HCT116 (cell line): Measurements from ENCODE around the gene MEGF6. TPM values are rescaled to one million over a fixed set of nuclear protein-coding genes. Genes with fewer than 3 reads are reported as not detected.

Experiments used
- ATAC-seq: fragments of 200-7000 bp; cut with Tn5 transposase; 2 replicates; pipeline ENCODE4 v1.9.1; 2020; ENCODE audit warnings: mild to moderate bottlenecking, moderate library complexity
- BruUV-seq: library from RNA; stranded (reverse); fragments of 400-500 nt; replicated peaks from 2 replicates; lab custom pipeline; 2021; lab: Mats Ljungman, UMichigan
- CTCF ChIA-PET: fragments of 300-600 bp; sonication (Branson Sonifier 250); formaldehyde crosslinking; loops from one replicate; lab custom pipeline; 2021; ENCODE audit warnings: antibody characterized with exemption; lab: Charles Lee
- POLR2A ChIA-PET: fragments of 300-600, 350-600 bp; sonication (Branson Sonifier 250); formaldehyde crosslinking; loops from one replicate; lab custom pipeline; 2021; ENCODE audit warnings: antibody characterized with exemption; lab: Charles Lee
- RAD21 ChIA-PET, 2 experiments: fragments of 300-600 bp; sonication (Branson Sonifier 250); formaldehyde crosslinking; loops; one replicate each; lab custom pipeline; 2023; ENCODE audit warnings: low total read pairs in 2 of 2; ENCODE audit not compliant: uncharacterized antibody in 2 of 2, unreplicated experiment in 2 of 2, low non-redundant PET in 1 of 2; lab: Charles Lee
- DNase-seq: peaks from one replicate; pipeline ENCODE4 v3.0.0-alpha.2; 2010; ENCODE audit warnings: low read depth, low spot score
- H2AFZ ChIP-seq: fragments of 200-600 bp; shearing (Covaris generic), sonication (generic); 2 replicates; pipeline ENCODE4 v1.6.1; 2017; ENCODE audit warnings: low read depth, mixed run types, mixed read lengths, antibody characterized with exemption, low read length; ENCODE audit not compliant: poor library complexity, severe bottlenecking
- H3K27ac ChIP-seq: 2 replicates; pipeline ENCODE4 v1.5.1; 2012; ENCODE audit warnings: low read depth, low read length
- H3K27me3 ChIP-seq: fragments of 200-600 bp; sonication (generic); 2 replicates; pipeline ENCODE4 v1.6.1; 2016; ENCODE audit warnings: mixed run types, low read length, mixed read lengths; ENCODE audit not compliant: insufficient read depth
- H3K36me3 ChIP-seq, 2 experiments: fragments of 200-500 bp in 1 of 2; fragments of 200-600 bp in 1 of 2; sonication (Bioruptor generic) in 1 of 2; sonication (generic) in 1 of 2; 2 replicates each; pipeline versions ENCODE4 v1.5.1 to v1.6.1; 2014 to 2016; ENCODE audit warnings: low read length in 2 of 2, inconsistent platforms in 1 of 2, mixed read lengths in 1 of 2, mixed run types in 1 of 2; ENCODE audit not compliant: insufficient read depth in 2 of 2, control insufficient read depth in 1 of 2
- H3K4me1 ChIP-seq, 2 experiments: fragments of 200-600 bp in 1 of 2; sonication (generic) in 1 of 2; 2 replicates each; pipeline versions ENCODE4 v1.5.1 to v1.6.1; 2012 to 2017; ENCODE audit warnings: low read length in 2 of 2, inconsistent platforms in 1 of 2, mild to moderate bottlenecking in 1 of 2, mixed read lengths in 1 of 2, mixed run types in 1 of 2, moderate library complexity in 1 of 2; ENCODE audit not compliant: insufficient read depth in 2 of 2, control insufficient read depth in 1 of 2
- H3K4me2 ChIP-seq: fragments of 200-600 bp; sonication (generic); 2 replicates; pipeline ENCODE4 v1.6.1; 2017; ENCODE audit warnings: mixed run types, low read length, mixed read lengths
- H3K4me3 ChIP-seq, 2 experiments: fragments of 200-600 bp in 1 of 2; sonication (generic) in 1 of 2; replicated peaks in 1 of 2; 2 replicates each; pipeline ENCODE4 v1.5.1; 2011 to 2016; ENCODE audit warnings: low read length in 2 of 2, control low read depth in 1 of 2, low read depth in 1 of 2, mild to moderate bottlenecking in 1 of 2, mixed read lengths in 1 of 2, mixed run types in 1 of 2
- H3K79me2 ChIP-seq: fragments of 200-600 bp; sonication (generic); 2 replicates; pipeline ENCODE4 v1.6.1; 2017; ENCODE audit warnings: mild to moderate bottlenecking, mixed run types, low read length, moderate library complexity, mixed read lengths; ENCODE audit not compliant: insufficient read depth
- H3K9ac ChIP-seq: fragments of 200-600 bp; sonication (generic); 2 replicates; pipeline ENCODE4 v1.6.1; 2016; ENCODE audit warnings: low read length, mixed read lengths
- H3K9me2 ChIP-seq: fragments of 200-600 bp; sonication (generic), shearing (Covaris generic); 2 replicates; pipeline ENCODE4 v1.6.1; 2017; ENCODE audit warnings: mixed run types, mild to moderate bottlenecking, moderate library complexity; ENCODE audit not compliant: insufficient read depth
- H3K9me3 ChIP-seq, 2 experiments: fragments of 200-500 bp in 1 of 2; fragments of 200-600 bp in 1 of 2; sonication (Bioruptor generic) in 1 of 2; sonication (generic) in 1 of 2; 2 replicates each; pipeline ENCODE4 v1.6.1; 2014 to 2017; ENCODE audit warnings: low read length in 2 of 2, mixed read lengths in 2 of 2, inconsistent platforms in 1 of 2, low read depth in 1 of 2, mild to moderate bottlenecking in 1 of 2, mixed run types in 1 of 2, moderate library complexity in 1 of 2; ENCODE audit not compliant: control insufficient read depth in 1 of 2, insufficient read depth in 1 of 2
- H4K20me1 ChIP-seq: fragments of 200-600 bp; sonication (generic), shearing (Covaris generic); 2 replicates; pipeline ENCODE4 v1.6.1; 2017; ENCODE audit warnings: mixed run types, mild to moderate bottlenecking, moderate library complexity; ENCODE audit not compliant: insufficient read depth
- CTCF ChIP-seq, 3 experiments: fragments of 200-600 bp in 1 of 3; sonication (generic) in 1 of 3; IDR thresholded peaks in 2 of 3; conservative IDR thresholded peaks in 1 of 3; 2 replicates each; pipeline ENCODE4 v1.5.1; 2012 to 2017; ENCODE audit warnings: low read depth in 2 of 3, low read length in 2 of 3, antibody characterized with exemption in 1 of 3, borderline replicate concordance in 1 of 3, control low read depth in 1 of 3, mild to moderate bottlenecking in 1 of 3, mixed read lengths in 1 of 3, mixed run types in 1 of 3, moderate library complexity in 1 of 3; ENCODE audit not compliant: insufficient read depth in 1 of 3
- EGR1 ChIP-seq: IDR thresholded peaks from 2 replicates; pipeline ENCODE4 v1.6.1; 2012; ENCODE audit warnings: low read depth
- ELF1 ChIP-seq: IDR thresholded peaks from 2 replicates; pipeline ENCODE4 v1.6.1; 2012; ENCODE audit warnings: low read depth, borderline replicate concordance
- EZH2 ChIP-seq: fragments of 200-600 bp; sonication (generic); IDR thresholded peaks from 2 replicates; pipeline ENCODE4 v1.6.1; 2017; ENCODE audit warnings: antibody characterized with exemption, mixed run types
- FOSL1 ChIP-seq: IDR thresholded peaks from 2 replicates; pipeline ENCODE4 v1.6.1; 2012; ENCODE audit warnings: low read depth
- MAX ChIP-seq: IDR thresholded peaks from 2 replicates; pipeline ENCODE4 v1.6.1; 2012
- POLR2A ChIP-seq: IDR thresholded peaks from 2 replicates; pipeline ENCODE4 v1.7.0; 2011; ENCODE audit warnings: borderline replicate concordance; ENCODE audit not compliant: insufficient read depth, insufficient read length; ENCODE audit errors: extremely low read depth
- POLR2AphosphoS5 ChIP-seq: IDR thresholded peaks from 2 replicates; pipeline ENCODE4 v1.6.1; 2011; ENCODE audit warnings: mild to moderate bottlenecking, low read depth, low read length, moderate library complexity
- REST ChIP-seq: IDR thresholded peaks from 2 replicates; pipeline ENCODE4 v1.6.1; 2012; ENCODE audit warnings: low read depth
- SRF ChIP-seq: IDR thresholded peaks from 2 replicates; pipeline ENCODE4 v1.6.1; 2012; ENCODE audit warnings: low read depth
- TCF7L2 ChIP-seq: IDR thresholded peaks from 2 replicates; pipeline ENCODE4 v1.7.0; 2011; ENCODE audit warnings: borderline replicate concordance, inconsistent platforms; ENCODE audit not compliant: insufficient read depth, insufficient read length; ENCODE audit errors: extremely low read depth
- YY1 ChIP-seq: IDR thresholded peaks from 2 replicates; pipeline ENCODE4 v1.6.1; 2011; ENCODE audit warnings: low read length, low read depth, moderate library complexity, mild to moderate bottlenecking; ENCODE audit not compliant: insufficient replicate concordance; ENCODE audit errors: extremely low read depth
- ZBTB33 ChIP-seq: IDR thresholded peaks from 2 replicates; pipeline ENCODE4 v1.6.1; 2011; ENCODE audit warnings: mild to moderate bottlenecking, low read length, moderate library complexity; ENCODE audit not compliant: insufficient replicate concordance; ENCODE audit errors: extremely low read depth
- ZFX ChIP-seq: fragments of 450-650 bp; IDR thresholded peaks from 2 replicates; pipeline ENCODE4 v1.6.1; 2017
- ZNF274 ChIP-seq: fragments of 200-500 bp; sonication (Bioruptor generic); IDR thresholded peaks from 2 replicates; pipeline ENCODE4 v1.6.1; 2014; ENCODE audit warnings: mild to moderate bottlenecking, low read depth, low read length, inconsistent platforms
- intact Hi-C: fragments of 100-400 bp; cut with micrococcal nuclease; formaldehyde crosslinking; loops from 2 replicates; pipeline ENCODE4 v1.10.0; 2022
- total RNA-seq: library from RNA; stranded (reverse); gene quantifications from one replicate; pipeline ENCODE4 v1.2.1, GENCODE V29; 2021; ENCODE audit not compliant: unreplicated experiment

The MEGF6 gene
- total RNA-seq, 1 experiment from 2014 or later = 47.6 TPM

DNA sequence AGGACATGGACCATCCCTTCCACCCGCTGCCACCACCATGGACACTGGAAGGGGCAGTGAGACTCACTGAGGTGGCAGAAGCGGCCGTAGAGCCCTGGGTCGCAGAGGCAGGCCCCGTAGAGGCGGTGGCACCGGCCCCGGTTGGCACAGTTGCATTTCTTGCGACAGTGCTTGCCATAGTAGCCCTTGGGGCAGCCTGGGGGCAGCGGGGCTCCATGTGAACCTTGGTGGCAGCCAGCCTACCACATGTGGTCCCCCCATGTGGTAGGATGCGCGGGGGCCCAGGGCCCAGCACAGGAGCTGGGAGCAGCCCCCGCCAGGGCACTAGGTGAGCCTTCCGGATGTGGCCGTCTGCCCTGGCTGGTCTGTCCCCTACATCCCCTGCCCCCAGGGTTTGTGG is 105.3 kb downstream of the MEGF6 start:
- intact Hi-C loops = no loop called here
- DNase-seq (no peak), ATAC-seq (no peak)
- no peak overlapping the region for H2AFZ ChIP-seq
- TF ChIP-seq CTCF (IDR thresholded peaks at IDR 0.05 in 2 of 3, conservative IDR thresholded peaks at IDR 0.05 in 1 of 3; ENCODE audit: borderline replicate concordance in 1 of 3, insufficient read depth in 1 of 3, low read depth in 2 of 3, low read length in 2 of 3) (no peak), MAX (no peak), FOSL1 (no peak), EZH2 (no peak), ELF1 (no peak), EGR1 (no peak), SRF (no peak), TCF7L2 (no peak), YY1 (no peak), ZNF274 (no peak), ZBTB33 (no peak), ZFX (no peak), POLR2AphosphoS5 (no peak), REST (no peak), POLR2A (no peak)
- H3K4me3 ChIP-seq = no peak overlapping the region
- no peaks in the 10 kb centered on the region for H3K27me3 ChIP-seq
- no peaks in the 10 kb centered on the region for H4K20me1 ChIP-seq
- no peaks in the 10 kb centered on the region for H3K9me2 ChIP-seq
- no peaks in the 10 kb centered on the region for H3K36me3 ChIP-seq
- H3K4me2 ChIP-seq = no peak overlapping the region
- H3K27ac ChIP-seq = no peak overlapping the region
- ChIA-PET RAD21 (no interaction called here), POLR2A (no interaction called here), CTCF (no interaction called here)
- BruUV-seq = no TSS peak
- peaks cover 21 to 65% of the 10 kb centered on the region in 2 experiments for H3K4me1 ChIP-seq
- H3K9me3 ChIP-seq = no peaks in the 10 kb centered on the region
- no peaks in the 10 kb centered on the region for H3K79me2 ChIP-seq
- no peak overlapping the region for H3K9ac ChIP-seq
